Right forelimb (tissue), 1 donor: ENCODE results near the gene SIX6.
"Not testable (repeated sequence)": the region's sequence is repeated elsewhere in the genome, so short reads cannot be mapped to it uniquely, and the experiment has no call there.

Experiments used
- DNase-seq: peaks from one replicate; pipeline ENCODE4 v3.0.0-alpha.2; 2018

SIX6 gene

DNA sequence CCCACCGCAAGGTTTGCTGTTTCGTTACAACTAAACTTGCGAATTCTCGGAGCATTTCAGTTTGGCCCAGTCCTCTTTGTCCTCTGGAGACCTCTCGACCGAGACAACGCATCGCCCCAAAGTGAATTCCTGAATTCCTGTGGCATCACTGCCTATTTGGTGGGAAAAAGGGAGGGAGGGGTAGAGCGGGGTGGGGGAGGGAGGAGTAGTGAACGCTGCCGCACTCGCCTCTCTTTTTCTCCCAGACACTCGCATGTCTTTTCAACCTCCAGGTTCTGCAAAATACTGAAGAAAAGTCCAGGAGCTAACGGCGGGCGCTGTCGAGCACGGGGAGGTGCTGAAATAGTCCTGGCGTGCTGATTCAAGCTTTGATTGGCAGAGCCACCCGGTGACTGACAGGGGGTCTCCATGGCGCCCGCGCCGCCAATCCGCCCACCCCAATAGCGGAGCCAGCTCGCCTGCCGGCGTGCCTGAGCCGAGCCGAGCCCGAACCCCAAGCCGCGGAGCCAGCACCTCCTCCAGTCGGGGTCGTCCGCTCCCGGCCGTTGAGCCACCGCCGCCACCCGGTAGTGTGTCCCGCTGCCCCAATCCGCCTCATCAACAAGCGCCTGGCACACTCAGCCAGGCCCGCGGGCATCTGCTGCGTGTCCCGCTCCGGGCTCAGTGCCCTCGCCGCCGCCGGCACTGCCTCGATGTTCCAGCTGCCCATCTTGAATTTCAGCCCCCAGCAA lies at the start of gene SIX6:
Gene SIX6 (plus strand): TSS at position 440 of the 731 bp plus-strand sequence. CDS start 253 bp downstream, at position 693.
- DNase-seq, result peak; percentile 74

- DNase-seq, result not testable (repeated sequence)
Observed at GRCh38 chr14:60480248-60480647, 28.7 kb upstream of the SIX6 start.

DNA sequence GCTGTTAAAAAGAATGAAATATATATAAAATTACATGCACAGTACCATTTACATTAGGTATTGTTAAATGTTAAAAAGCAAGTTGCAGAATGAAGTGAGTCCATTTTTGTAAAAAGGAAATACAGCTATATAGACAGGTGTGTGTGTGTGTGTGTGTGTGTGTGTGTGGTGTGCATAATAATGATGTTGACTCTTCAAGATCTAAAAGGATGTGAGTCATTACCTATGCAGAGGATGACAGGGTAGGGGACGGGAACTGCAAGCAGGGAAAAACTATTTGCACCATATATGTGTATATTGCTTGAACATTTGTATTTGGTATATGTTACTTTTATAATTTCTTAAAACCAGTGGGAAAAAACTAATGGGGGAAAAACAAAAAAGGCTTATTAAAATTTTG lies 26.2 kb upstream of the SIX6 start:
- DNase-seq, result no peak

DNA sequence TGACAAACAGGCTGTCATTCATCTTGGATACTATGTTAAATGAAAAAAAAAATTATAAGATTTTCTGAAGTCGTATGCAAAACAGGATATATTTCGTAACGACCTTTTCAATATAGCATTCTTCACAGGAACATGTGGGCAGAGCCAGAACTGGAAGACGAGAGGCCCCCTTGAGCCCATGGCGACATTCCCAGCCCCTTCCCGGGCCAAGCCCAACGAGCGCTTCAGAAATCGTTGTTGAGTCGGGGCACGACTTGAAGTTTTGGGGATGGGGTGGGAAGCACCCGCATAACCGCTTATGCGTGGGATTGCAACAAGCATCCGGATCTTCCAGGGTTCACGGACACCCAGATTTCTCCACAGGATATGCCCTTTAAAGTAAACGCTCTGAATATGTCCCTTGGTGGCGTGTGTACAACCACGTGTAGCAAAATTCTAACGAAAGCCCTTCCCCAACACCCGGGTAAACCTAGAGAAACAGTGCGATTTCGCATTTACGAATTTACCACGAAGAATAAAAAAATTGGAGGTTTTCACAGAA lies 23.8 kb upstream of the SIX6 start:
- DNase-seq, result no peak

DNA sequence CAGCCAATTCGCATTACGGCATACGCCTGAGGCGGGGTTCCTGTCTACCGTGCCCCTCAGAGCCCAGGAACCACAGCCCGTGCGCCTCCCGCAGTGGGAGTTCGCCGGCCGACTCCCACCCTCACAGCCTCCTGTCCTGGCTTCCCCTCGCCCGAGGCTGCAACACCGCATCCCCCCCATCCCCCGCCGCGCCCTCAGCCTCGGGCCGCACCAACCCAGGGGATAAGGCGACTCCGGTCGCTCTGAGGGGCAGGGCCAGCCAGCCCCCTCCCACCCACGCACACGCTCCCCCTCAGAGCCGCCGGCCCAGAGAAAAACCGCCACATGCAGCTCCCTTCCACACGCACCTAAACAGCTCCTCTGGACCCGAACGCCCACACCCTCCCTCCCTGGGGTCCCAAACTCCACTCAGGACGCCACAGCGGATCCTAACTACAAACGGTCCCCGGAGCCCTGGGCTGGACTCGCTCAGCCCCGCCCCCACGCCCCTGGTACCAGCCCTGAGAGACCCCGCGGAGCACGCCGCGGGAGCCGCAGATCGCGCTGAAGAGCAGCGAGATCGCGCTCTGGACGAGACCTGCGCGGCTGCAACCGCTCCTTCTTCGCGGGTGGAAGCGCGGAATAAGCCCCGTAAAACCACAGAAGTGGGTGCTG lies 23.2 kb upstream of the SIX6 start, which contains the start of gene C14orf39:
Gene C14orf39 (minus strand): TSS at position 466 of the 654 bp plus-strand sequence. CDS start 985 bp downstream, outside the sequence.
- peak; percentile 86 for DNase-seq

DNA sequence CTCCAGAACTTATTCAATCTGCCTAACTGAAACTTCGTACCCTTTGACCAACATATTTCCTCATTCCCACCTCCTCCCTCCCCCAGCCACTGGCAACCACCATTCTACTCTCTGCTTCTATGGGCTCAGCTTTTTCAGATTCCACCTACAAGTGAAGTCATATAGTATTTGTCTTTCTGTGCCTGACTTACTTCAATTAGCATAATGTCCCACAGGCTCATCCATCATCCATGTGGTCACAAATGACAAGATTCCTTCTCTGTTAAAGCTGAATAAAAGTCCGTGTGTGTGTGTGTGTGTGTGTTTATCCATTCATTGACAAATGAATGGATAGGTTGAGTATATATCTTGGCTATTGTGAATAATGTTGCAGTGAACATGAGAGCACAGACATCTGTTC lies 21.7 kb upstream of the SIX6 start:
- DNase-seq, result no peak

- DNase-seq, result no peak
Observed at GRCh38 chr14:60488175-60488574, 20.8 kb upstream of the SIX6 start.

- DNase-seq, result no peak
Observed at GRCh38 chr14:60490270-60490669, 18.7 kb upstream of the SIX6 start.

DNA sequence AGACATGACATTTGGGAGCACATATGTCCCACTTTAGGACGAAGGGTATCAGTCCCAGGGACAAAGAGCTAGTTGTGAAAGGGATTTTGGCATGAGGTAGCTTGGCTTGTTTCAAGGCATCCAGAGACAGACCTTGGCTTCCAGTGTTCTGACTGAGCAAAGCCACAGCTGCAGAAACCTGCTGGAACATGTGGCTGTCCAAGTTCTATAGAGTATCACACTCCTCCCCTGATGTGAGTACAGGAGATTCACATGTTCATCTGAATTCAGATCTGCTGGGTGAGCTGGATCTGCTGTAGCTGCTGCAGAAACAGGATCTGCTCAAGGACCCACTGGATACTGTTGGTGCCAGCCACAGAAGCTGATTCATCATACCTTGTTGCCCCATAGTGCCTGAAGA lies 13.0 kb upstream of the SIX6 start:
- DNase-seq, result no peak

GRCh38 chr14:60502541-60502940 lies 6.4 kb upstream of the SIX6 start:
- DNase-seq, result no peak

GRCh38 chr14:60505448-60505847 lies 3.5 kb upstream of the SIX6 start:
- DNase-seq, result no peak

DNA sequence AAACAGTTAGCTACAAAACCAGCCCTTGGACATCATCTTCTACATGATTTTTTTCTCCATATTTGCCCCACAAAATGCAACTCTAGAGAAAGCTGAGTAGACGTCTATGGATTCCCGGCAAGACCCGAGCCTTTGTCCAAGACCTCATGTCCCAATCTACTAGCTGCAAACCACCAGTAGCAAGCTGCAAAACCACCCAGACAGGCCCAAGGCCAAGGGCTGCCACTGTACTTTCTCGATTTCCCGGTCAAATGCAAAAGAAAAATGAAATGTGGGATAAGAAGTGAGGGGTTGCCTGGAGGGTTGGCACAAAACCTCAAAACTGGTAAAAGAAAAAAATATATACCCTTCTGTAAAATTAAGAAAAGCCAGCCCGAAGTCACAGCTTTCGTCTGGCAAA lies 2.9 kb upstream of the SIX6 start:
- no peak for DNase-seq

DNA sequence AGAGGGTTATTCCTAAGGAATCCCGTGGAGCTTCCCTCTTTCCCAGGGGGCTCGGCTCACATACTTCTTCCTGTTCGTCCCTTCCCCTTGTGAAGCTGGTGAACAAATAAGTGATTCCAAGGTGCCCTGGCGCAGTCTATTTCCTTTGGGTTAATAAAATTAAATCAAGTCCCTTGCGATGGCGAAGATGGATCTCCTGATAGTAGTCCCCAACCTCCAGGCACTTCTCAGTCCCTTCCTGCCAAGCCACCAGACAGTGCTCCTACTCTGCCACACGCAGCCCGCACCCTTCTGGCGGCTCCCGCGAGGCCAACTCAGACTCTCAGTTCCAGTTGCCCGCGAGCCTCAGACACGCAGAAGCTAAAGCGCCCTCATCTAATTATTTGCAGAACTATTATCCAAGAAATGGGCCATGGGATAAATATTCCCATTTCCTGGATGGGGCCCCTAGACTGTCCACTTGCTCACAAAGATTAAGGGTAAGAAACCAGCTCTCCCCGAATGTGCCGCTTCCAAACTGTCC lies 2.4 kb upstream of the SIX6 start:
- DNase-seq, result no peak

DNA sequence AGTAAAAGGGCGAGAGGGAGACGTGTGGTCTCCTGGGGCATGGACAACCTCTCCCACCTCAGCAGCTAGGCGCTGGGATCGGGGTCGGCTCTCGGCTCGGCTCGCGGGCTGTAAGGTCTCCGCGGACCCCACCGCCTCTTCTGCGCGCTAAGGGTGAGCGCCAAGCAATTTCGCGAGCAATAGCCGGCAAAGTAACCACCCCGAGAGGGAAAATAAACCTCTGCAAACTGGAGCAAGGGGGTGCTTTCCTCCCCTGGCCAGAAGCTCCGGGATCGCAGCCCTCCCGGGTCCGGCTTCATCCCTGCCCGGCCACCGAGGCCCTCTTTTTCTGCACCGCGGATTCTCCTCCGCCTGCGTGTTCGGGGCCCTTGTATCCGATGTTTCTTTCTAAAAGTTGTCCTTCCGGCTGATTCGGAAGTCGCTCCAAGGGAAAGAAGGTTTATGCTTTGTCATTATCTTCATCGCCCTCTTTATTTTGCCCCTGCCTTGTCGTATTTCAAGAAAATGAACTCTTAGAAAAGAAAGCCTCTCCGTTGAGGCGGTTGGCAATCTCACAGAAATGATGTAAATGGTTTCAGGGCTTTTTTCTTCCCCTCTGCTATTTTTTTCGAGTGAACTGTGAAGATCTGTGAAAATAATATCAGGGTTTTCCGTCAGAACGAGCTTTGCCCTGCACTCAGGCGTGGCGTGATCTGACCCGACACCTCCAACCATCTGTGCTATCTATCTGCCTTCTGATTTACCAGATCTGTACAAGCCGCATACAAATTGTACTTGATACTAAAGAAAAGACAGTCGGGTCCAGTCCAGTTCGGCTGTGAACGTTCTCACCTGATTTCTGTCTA lies 1.7 kb upstream of the SIX6 start:
- no peak for DNase-seq

DNA sequence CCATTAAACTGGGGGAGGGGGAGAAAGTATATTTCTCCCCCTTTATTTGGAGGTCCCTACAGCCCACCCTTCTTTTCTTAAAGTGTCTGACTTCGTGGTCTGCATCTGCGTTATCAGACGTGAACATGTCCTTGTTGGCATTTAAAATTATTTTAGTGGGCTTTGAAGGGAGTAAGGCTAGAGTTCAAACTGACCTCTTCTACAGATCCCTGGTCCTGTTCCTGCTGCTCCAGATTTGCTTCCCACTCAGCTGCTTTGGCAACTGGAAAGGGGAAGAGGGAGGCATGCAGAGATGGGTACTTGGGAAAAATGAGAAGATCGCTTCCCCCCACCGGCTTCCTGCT lies 611 bp upstream of the SIX6 start:
- DNase-seq, result no peak

DNA sequence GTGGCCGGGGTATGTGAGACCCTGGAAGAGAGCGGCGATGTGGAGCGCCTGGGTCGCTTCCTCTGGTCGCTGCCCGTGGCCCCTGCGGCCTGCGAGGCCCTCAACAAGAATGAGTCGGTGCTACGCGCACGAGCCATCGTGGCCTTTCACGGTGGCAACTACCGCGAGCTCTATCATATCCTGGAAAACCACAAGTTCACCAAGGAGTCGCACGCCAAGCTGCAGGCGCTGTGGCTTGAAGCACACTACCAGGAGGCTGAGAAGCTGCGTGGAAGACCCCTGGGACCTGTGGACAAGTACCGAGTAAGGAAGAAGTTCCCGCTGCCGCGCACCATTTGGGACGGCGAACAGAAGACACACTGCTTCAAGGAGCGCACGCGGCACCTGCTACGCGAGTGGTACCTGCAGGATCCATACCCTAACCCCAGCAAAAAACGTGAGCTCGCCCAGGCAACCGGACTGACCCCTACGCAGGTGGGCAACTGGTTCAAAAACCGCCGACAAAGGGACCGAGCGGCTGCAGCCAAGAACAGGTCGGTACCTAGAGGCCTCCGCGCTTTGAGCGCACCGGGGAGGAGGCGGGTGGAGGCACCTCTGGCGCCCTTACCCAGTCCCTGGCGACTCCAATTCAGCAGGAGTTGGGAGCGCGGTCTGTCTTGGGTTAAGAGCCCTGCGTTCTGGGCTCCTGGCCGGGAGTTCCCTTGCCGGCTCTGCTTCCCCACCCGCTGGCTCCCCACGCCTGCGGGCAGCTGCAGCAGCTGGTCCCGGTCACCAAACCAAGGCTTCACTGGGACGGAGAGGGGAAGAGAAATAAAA lies 700 bp downstream of the SIX6 start:
- DNase-seq, result peak; percentile 54

GRCh38 chr14:60510254-60510950 lies 1.5 kb downstream of the SIX6 start:
- DNase-seq, result no peak

GRCh38 chr14:60510951-60511599 lies 2.1 kb downstream of the SIX6 start:
- no peak for DNase-seq

DNA sequence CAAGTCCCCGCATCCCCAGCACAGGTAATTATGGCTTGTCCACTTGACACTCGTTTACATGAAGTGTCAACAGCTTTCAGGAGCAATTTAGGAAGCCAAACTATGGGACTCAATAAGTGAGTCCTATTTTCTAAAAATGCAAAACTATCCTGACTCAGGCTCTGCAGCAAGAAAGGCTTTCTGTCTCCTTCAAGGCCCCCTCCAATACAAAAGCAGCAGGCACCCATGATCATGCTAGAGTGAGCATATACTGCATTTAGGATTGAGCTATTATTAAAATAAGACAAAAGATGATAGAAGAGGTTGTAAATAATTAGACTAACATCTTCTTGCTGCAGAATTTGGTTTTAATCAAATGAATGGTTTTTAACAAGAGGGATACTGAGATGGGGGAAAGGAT lies 3.2 kb downstream of the SIX6 start:
- no peak for DNase-seq

GRCh38 chr14:60512973-60513571 lies 4.1 kb downstream of the SIX6 start:
- no peak for DNase-seq

DNA sequence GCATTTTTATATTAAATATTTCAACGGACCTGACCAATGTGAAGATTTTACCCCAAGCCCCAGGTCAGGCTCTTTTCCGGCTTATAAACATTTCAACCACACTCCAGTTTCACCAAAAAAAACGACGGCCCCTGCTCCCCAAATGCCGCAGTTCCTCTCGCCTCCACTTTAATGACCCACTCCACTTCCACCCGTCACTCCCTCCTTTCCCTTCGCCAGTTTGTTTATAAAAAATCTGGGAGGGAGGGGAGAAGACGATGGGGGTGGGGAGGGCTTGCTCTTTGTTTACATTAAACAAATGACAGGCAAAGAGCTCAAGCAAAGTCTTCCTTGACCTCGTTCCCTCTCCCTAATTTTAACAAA lies 5.4 kb downstream of the SIX6 start:
- DNase-seq, result peak; percentile 51
